Bone marrow (tissue), 2 donors: ENCODE data around the gene CSNK2A1.

Experiments
- DNase-seq, 2 donors: peaks; one replicate each; lab custom pipeline; 2025; lab: John Stamatoyannopoulos, UW

Gene CSNK2A1

GRCh38 chr20:430091-430999 is 113.2 kb downstream of the CSNK2A1 start:
- no peak for DNase-seq

- no peak for DNase-seq
Observed at GRCh38 chr20:428658-429200, 114.9 kb downstream of the CSNK2A1 start.

GRCh38 chr20:427849-428657 is 115.5 kb downstream of the CSNK2A1 start:
- no peak for DNase-seq

GRCh38 chr20:427401-427800 is 116.2 kb downstream of the CSNK2A1 start:
- DNase-seq, result no peak

- no peak for DNase-seq
Observed at GRCh38 chr20:426566-426965, 117.0 kb downstream of the CSNK2A1 start.
